GM19438 (cell line): ENCODE results near the gene TSPAN14.

ENCODE experiments used
- ATAC-seq: cut with Tn5 transposase; IDR thresholded peaks from one replicate; pipeline ENCODE4 v1.9.1; 2021; ENCODE audit warnings: low read depth; ENCODE audit not compliant: unreplicated experiment

TSPAN14 gene

DNA sequence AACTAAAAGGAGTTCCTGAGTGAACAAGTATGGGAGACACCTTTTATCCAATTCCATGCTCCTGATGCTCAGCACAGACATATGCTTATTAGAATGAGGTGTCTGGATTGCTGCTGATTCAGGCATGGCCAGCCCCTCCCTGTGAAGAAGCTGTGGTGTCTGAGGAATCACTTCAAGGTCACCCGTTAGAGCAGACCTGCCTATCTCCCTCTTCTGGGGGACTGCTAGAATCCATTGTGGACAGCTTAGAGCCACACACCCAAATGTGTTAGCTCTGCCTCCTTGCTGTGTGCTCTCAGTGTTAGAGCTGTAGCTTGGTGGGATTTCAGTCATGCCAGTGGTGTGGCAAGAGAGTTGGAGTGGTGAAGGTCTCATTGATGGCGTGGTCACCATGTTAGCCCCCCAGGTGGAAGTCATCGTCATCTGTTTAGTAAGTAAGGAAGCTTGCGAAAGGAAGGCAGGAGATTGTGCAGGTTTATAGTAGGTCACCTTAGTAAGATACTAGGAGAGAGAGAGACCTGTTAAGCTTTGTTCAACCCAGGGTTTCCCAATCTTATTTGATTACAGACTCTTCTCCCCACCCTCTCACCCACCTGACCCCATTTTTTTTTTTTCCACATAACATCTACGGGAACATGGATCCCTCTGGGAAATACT, 32.9 kb upstream of the TSPAN14 start:
- no peak for ATAC-seq

- ATAC-seq, result peak; percentile 78
Observed at GRCh38 chr10:80421707-80422536, 32.2 kb upstream of the TSPAN14 start.

DNA sequence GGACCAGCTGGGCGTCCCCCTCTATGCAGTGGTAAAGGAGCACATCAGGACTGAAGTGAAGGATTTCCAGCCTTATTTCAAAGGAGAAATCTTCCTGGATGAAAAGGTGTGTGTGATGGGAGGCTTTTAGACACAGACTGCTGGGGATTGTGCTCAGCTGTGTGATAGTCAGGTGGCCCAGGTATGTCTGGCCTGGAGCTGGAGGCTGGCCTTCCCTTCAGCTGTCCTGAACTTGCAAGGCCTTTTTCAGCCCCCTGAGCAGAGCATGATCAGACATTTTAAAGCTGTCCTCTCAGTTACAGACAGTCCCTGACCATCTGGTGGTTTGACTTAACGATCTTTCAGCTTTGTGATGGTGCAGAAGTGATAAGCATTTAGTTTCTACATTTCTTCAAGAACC, 28.2 kb upstream of the TSPAN14 start:
- no peak for ATAC-seq

DNA sequence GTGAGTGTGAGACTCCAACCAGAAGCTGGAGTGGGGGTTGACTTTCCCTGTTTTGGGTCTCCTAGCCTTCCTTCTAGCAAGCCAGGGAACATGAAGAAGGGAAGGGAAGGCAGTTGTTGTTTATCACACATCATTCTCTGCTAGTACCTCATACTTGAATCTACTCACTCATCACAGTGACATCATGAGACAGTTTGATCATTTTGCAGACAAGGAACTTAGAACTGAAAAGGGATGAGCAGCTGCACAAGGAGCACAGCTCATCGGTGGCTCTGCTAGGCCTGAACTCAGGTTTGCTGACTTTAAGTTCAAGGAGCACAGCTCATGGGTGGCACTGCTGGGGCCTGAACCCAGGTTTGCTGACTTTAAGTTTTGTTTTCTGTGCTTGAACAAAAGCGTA, 26.6 kb upstream of the TSPAN14 start:
- ATAC-seq, result no peak

GRCh38 chr10:80429521-80429973, 24.6 kb upstream of the TSPAN14 start:
- no peak for ATAC-seq

DNA sequence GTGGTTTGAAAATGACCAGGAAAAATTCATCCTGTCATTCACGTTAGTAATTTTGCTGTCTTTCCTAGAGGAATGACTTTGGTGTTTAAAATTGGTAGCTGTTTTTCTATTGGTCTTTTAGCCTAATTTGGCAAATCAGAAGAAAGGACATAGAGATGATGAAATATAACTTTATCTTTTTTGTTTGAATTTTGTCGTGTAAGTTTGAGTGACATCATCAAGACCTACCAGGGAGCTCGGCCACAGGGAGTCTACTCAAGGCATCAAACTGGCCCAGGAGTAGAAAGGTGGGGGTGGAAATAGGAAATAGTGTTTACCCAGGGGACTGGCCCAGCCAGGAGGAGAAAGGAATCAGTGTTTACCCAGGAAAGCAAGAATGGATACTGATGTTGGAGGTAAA, 21.0 kb upstream of the TSPAN14 start:
- no peak for ATAC-seq

DNA sequence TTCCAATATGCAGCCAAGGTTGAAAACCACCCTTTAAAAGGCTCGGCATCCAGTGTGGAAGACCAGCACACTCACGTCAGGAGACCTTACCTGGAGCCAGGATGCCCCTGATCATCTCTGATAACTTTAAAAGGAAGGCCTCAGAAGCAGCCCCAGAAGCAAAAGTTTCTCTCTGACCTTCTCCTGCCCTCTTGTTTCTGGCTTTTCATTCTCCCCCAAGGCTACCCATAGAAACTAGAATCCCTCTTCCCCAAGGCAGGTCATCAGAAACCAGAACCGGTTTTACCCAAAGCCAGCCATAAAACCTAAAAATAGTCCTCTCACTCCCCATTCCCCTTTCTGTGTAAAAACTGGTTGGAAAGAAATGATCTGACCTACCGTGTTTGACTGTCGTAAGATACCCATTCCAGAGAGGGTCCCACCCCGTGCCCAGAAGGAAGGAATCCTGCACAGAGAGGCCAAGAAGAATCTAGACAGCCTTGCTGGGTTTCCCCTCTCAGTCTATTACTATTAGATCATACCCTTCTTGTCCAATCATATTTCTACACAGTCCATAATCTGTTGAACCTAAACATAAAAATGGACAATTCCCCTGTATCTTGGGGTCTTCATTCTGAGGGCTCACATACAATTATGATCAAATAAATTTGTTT, 17.5 kb upstream of the TSPAN14 start:
- no peak for ATAC-seq

DNA sequence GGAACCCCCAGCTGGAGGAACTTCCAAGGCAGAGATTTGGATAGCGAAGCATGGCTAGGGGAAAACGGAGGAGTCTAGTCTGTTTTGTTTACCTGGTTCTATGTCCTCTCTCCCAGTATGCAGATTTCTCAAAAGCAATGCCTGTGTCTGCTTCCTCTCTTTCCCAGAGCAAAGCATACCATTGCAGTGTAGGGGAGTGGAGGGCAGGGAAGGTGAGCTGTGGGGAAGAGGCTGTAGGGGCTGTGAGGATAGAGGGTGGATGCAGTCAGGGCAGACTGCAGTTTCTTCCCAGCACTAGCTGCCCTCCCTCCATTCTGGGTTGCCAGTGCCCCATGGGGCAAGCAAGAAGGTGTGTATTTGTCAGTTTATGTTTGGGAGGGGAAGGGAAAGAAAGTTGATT, 16.9 kb upstream of the TSPAN14 start:
- no peak for ATAC-seq

- ATAC-seq, result no peak
Observed at GRCh38 chr10:80441831-80442230, 12.3 kb upstream of the TSPAN14 start.

GRCh38 chr10:80442879-80443278, 11.2 kb upstream of the TSPAN14 start:
- no peak for ATAC-seq

DNA sequence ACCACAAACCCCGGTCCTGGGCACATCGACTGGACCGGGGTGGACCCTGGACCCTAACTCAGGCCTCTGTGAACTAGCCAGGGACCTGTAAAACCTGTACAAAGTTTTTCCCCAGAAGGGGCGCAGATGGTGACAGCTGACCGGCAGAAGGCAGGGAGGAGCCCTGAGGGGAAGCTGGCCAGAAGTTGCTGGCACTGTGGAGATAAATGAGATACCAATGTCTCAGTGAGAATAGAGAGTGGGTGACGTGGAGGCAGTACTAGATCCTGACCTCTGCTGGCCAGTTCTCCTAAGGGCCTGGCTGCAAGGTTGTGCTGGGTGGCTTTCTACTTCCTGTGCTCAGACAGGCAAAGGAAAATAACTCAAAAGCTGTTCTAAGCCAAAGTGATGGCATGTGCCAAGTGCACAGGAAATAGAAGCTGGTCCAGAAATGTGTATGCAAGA, 10.6 kb upstream of the TSPAN14 start:
- ATAC-seq, result peak; percentile 47

DNA sequence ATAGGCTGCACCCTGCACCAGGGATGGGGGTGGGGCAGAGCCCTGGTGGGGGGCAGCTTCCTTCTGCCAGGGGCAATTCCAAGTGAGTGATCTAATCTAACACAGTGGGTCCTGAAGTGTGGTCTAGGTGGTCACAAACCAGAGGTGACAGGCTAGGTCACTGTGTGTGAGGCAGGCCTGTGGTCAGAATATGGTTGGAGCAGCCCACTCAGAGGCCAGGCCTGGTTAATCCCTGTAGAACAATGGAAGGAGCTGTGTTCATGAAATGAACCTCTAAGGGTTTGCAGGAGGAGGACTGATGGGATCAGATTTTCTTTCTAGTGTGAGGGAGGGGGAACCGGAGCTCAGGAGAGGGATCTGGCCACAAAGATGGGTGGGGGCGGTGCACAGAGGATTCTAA, 10.0 kb upstream of the TSPAN14 start:
- no peak for ATAC-seq

DNA sequence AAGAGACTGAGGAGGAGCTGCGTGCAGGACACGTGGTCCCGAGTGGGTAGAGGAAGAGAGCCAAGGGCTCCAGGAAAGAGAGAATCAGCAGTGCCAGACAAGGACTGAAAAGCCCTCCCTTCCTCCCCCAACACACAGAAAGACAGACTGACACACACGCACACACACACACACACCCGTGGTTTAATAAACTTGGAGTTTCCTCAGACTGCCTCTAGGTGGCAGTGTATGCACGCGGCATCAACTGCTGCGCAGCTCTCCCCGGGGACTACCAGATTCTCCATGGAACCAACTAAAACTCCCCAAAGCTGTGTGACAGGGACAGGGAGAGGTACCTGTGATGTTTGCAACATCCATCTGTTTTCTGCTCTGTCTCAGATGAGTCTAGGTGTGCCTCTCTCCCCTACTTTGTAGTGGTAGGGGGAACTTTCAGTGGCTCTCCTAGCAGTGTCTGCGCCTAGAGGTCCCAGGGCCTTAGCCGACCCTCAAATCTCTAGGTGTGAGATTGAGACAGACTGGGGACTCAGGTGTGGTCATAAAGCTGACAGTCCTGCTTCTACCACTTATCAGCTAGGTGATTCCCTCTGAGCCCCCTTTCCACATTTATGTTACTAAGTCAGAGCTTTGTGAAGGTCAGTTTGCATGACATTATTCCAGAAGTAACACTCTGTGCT, 9.3 kb upstream of the TSPAN14 start:
- ATAC-seq, result peak; percentile 76

DNA sequence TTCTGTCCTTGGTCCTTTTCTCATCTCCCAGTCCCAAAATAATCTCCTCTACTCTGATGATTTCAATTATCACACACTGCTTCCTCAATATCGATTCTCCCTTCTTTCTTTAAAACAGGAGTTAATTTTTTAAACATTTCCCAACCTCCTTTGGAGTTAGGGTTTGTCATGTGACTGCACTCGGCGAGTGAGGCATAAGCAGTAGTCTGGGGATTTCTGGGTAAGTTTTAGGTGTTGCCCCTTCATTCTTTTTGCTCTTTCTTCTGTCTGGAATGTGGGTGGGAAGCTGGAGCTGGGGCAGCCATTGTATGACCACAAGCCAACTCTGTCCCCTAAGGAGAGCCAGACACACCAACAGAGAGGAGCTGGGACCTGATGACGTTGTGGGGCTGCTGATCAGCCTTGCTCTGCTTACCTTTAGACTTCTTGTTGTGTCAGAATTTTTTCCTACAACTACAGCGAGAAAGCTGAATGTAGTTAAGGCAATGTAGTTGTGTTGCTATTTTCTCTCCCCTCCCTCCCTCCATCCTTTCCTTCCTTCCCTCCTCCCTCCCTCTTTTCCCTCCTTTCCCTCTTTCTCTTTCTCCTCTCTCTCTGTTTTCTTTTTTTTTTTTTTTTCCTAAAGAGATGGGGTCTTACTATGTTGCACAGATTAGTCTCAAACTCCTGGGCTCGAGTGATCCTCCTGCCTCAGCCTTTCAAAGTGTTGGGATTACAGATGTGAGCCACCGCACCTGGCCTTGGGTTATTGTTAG, 6.5 kb upstream of the TSPAN14 start:
- ATAC-seq, result no peak

- no peak for ATAC-seq
Observed at GRCh38 chr10:80448209-80448942, 5.7 kb upstream of the TSPAN14 start.

DNA sequence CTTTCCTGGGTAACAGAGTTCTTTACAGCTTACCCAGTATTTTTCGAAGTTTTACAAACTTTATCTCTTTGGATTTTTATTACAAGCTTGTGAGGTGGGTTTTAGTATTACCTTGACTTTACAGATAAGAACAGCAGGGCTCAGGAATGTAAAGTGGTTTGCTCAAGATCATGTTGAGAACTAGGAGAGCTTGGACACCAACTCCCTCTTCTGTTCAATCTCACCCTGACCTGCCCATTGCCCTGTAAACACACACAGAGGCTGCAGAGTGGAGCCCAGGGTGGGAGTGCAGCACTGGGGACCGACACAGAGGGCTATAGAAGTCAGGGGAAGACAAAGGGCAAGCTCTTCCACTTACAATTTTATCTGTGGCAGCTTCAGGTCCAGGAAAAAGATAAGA, 4.6 kb upstream of the TSPAN14 start:
- no peak for ATAC-seq

- ATAC-seq, result no peak
Observed at GRCh38 chr10:80451132-80451531, 3.0 kb upstream of the TSPAN14 start.

DNA sequence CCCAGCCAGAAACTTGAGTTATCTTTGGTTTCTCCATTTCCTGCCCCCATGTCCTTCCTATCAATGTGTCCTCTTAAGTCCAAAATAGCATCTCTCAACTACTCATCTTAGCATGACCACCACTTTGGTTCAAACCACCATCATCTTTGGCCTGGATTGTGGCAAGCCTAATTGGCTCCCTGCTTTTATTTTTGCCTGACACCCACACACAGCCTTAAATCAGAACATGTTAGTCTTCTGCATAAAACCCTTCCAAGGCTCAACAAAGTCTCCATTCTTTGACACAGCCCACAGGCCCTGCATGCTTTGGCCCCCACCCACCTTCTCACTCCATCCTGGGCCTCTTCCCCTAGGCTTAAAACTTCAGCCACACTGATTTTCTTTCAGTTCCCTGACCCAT, 2.0 kb upstream of the TSPAN14 start:
- no peak for ATAC-seq

DNA sequence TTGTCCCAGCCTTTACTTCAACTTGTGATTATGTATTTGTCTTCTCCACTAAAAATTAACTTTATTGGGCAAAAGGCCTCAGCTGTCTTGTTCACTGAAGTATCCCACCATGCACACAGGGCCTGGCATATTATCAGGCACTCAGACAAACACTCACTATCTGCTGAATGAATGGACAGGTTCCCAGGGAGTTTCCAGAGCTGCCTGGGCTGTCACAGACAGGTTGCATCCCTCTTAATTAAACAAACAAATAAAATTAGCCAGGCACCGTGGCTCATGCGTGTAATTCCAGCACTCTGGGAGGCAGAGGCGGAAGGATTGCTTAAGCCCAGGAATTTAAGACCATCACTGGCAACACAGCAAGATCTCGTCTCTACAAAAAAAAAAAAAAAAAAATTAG, 1.5 kb upstream of the TSPAN14 start:
- no peak for ATAC-seq
